ENCODE results near the gene AQP1.

Gene AQP1

GRCh38 chr7:30938435-30939316 is 27.0 kb downstream of the AQP1 start:
- DNase-seq = peak; percentile 95

- peak; percentile 76 for DNase-seq
Measured at GRCh38 chr7:30941582-30942323, 30.1 kb downstream of the AQP1 start.

GRCh38 chr7:30950197-30950596 is 38.5 kb downstream of the AQP1 start:
- no peak for DNase-seq

GRCh38 chr7:30954914-30955313 is 43.3 kb downstream of the AQP1 start:
- no peak for DNase-seq

GRCh38 chr7:30956704-30957103 is 45.1 kb downstream of the AQP1 start:
- DNase-seq = no peak

- no peak for DNase-seq
Measured at GRCh38 chr7:30963842-30964241, 52.2 kb downstream of the AQP1 start, which contains the start of gene GHRHR. TSS of gene GHRHR (plus strand) at chr7:30963953. CDS start at chr7:30964069, 116 bp downstream.

- DNase-seq = no peak
Measured at GRCh38 chr7:30965372-30965771, 53.7 kb downstream of the AQP1 start.

- no peak for DNase-seq
Measured at GRCh38 chr7:30965883-30966282, 54.2 kb downstream of the AQP1 start.

GRCh38 chr7:30968294-30968693 is 56.6 kb downstream of the AQP1 start:
- no peak for DNase-seq

- DNase-seq = no peak
Measured at GRCh38 chr7:30968747-30969603, 57.3 kb downstream of the AQP1 start.

GRCh38 chr7:30969604-30969970 is 57.9 kb downstream of the AQP1 start:
- no peak for DNase-seq

- no peak for DNase-seq
Measured at GRCh38 chr7:30970074-30970473, 58.4 kb downstream of the AQP1 start.

- DNase-seq = peak; percentile 38
Measured at GRCh38 chr7:30970594-30971094, 59.0 kb downstream of the AQP1 start.

- no peak for DNase-seq
Measured at GRCh38 chr7:30971440-30971839, 59.8 kb downstream of the AQP1 start.

- DNase-seq = no peak
Measured at GRCh38 chr7:30971840-30972563, 60.3 kb downstream of the AQP1 start.

GRCh38 chr7:30973292-30973691 is 61.6 kb downstream of the AQP1 start:
- no peak for DNase-seq

- DNase-seq = no peak
Measured at GRCh38 chr7:30973791-30974604, 62.3 kb downstream of the AQP1 start.

- DNase-seq = peak; percentile 93
Measured at GRCh38 chr7:30974605-30975255, 63.1 kb downstream of the AQP1 start.

Data from DMS53 (cell line).